Measurements from ENCODE around the gene JADE1. TPM values are rescaled to one million over a fixed set of nuclear protein-coding genes. Genes with fewer than 3 reads are reported as not detected.

The JADE1 gene
- total and polyA plus RNA-seq, 8 donors = 21.9 to 92.1 (median 35.3) TPM

- Histone ChIP-seq H3K4me3 (no peak overlapping the region), H3K27me3 (no peaks in the 10 kb centered on the region), H3K27ac (no peak overlapping the region), H3K4me1 (no peaks in the 10 kb centered on the region), H3K36me3 (peaks cover 0 to 52% (median 33%) of the 10 kb centered on the region in 3 donors), H3K9me3 (no peaks in the 10 kb centered on the region)
- no peak for DNase-seq
- no peak for FAIRE-seq
- ATAC-seq = no peak
- intact Hi-C loops (cut with DNase I) = no loop called here
- no peak for TF ChIP-seq CTCF (IDR thresholded peaks at IDR 0.05)
- 95 to 96% methylated on average over 9 of the region's 9 CpGs for WGBS, 2 donors
Measured at GRCh38 chr4:128871948-128872347, 62.4 kb downstream of the JADE1 start.

- 78 to 83% methylated on average over 2 of the region's 2 CpGs for WGBS, 2 donors
- no peaks in the 10 kb centered on the region for H3K9me3 ChIP-seq
- peaks cover 0 to 17% (median 14%) of the 10 kb centered on the region in 3 donors for H3K36me3 ChIP-seq
- intact Hi-C loops (cut with DNase I) = no loop called here
- TF ChIP-seq CTCF (IDR thresholded peaks at IDR 0.05) = no peak
- no peaks in the 10 kb centered on the region for H3K4me1 ChIP-seq
- ATAC-seq = no peak
- no peak overlapping the region for H3K4me3 ChIP-seq
- no peaks in the 10 kb centered on the region for H3K27me3 ChIP-seq
- no peak for DNase-seq
- FAIRE-seq = no peak
- H3K27ac ChIP-seq = no peak overlapping the region
Measured at GRCh38 chr4:128876200-128876599, 66.7 kb downstream of the JADE1 start.

- 91 to 94% methylated on average over 4 of the region's 4 CpGs for WGBS, 2 donors
Measured at GRCh38 chr4:128877934-128878333, 68.4 kb downstream of the JADE1 start.

GRCh38 chr4:128879283-128879682 lies 69.8 kb downstream of the JADE1 start:
- peaks cover 0 to 1% (median 0%) of the 10 kb centered on the region in 3 donors for H3K36me3 ChIP-seq
- H3K4me1 ChIP-seq = no peaks in the 10 kb centered on the region
- DNase-seq = no peak
- H3K27ac ChIP-seq = no peak overlapping the region
- WGBS, 2 donors = 50 to 68% methylated on average over 2 of the region's 2 CpGs
- H3K9me3 ChIP-seq = no peaks in the 10 kb centered on the region
- no peak overlapping the region for H3K4me3 ChIP-seq
- no peak for FAIRE-seq
- intact Hi-C loops (cut with DNase I) = no loop called here
- peak in 1 of 4 donors; percentile 24 for ATAC-seq
- no peaks in the 10 kb centered on the region for H3K27me3 ChIP-seq
- no peak for TF ChIP-seq CTCF (IDR thresholded peaks at IDR 0.05)

More at GRCh38 chr4:128877934-128878333, 68.4 kb downstream of the JADE1 start:
- DNase-seq (no peak), FAIRE-seq (peak; percentile 65), ATAC-seq (no peak)
- Histone ChIP-seq H3K36me3 (peaks cover 0 to 8% (median 0%) of the 10 kb centered on the region in 3 donors), H3K9me3 (no peaks in the 10 kb centered on the region), H3K27me3 (no peaks in the 10 kb centered on the region), H3K27ac (no peak overlapping the region), H3K4me1 (no peaks in the 10 kb centered on the region), H3K4me3 (no peak overlapping the region)
- TF ChIP-seq CTCF (IDR thresholded peaks at IDR 0.05) = no peak
- intact Hi-C loops (cut with DNase I) = no loop called here

- intact Hi-C loops (cut with DNase I) = no loop called here
- 65 to 73% methylated on average over 2 of the region's 2 CpGs for WGBS, 2 donors
Measured at GRCh38 chr4:128879971-128880370, 70.5 kb downstream of the JADE1 start.

More at GRCh38 chr4:128879971-128880370, 70.5 kb downstream of the JADE1 start:
- TF ChIP-seq CTCF (IDR thresholded peaks at IDR 0.05) = no peak
- Histone ChIP-seq H3K27ac (no peak overlapping the region), H3K36me3 (no peaks in the 10 kb centered on the region), H3K4me3 (no peak overlapping the region), H3K4me1 (no peaks in the 10 kb centered on the region), H3K9me3 (no peaks in the 10 kb centered on the region), H3K27me3 (no peaks in the 10 kb centered on the region)
- DNase-seq (no peak), ATAC-seq (no peak), FAIRE-seq (no peak)

All from pancreas (tissue), 10 donors.